ENCODE data around the gene IPPK.

IPPK gene

GRCh38 chr9:92615790-92616189 is 54.1 kb downstream of the IPPK start:
- H3K9me3 ChIP-seq (ENCODE audit: control insufficient read depth, insufficient read depth, low read length), result no peaks in the 10 kb centered on the region
- peaks cover 52% of the 10 kb centered on the region for H3K36me3 ChIP-seq (ENCODE audit: control insufficient read depth, low read length)
- no peaks in the 10 kb centered on the region for H3K4me1 ChIP-seq (ENCODE audit: control insufficient read depth, low read length)
- H3K9me2 ChIP-seq (replicated peaks; ENCODE audit: control insufficient read depth, low read length), result no peaks in the 10 kb centered on the region
- H4K20me1 ChIP-seq (ENCODE audit: control insufficient read depth, insufficient read depth, low read depth, low read length), result no peaks in the 10 kb centered on the region; the same call in 1 of the 2 replicates
- TF ChIP-seq CTCF (IDR thresholded peaks at IDR 0.05; ENCODE audit: low read depth, low read length, poor library complexity, severe bottlenecking), result no peak
- no peaks in the 10 kb centered on the region for H3K79me2 ChIP-seq (ENCODE audit: control insufficient read depth, low read length)
- H3K4me2 ChIP-seq (ENCODE audit: low read length), result no peak overlapping the region
- no peaks in the 10 kb centered on the region for H3F3A ChIP-seq (ENCODE audit: control insufficient read depth, insufficient read depth)
- H3K27ac ChIP-seq (ENCODE audit: low read depth, low read length), result no peak overlapping the region
- no peaks in the 10 kb centered on the region for H3K27me3 ChIP-seq (ENCODE audit: control insufficient read depth, low read length)
- H3K4me3 ChIP-seq (ENCODE audit: low read length), result no peak overlapping the region

- TF ChIP-seq CTCF (IDR thresholded peaks at IDR 0.05; ENCODE audit: low read depth, low read length, poor library complexity, severe bottlenecking), result no peak
- no peak for TF ChIP-seq EZH2phosphoT487 (IDR thresholded peaks at IDR 0.05; ENCODE audit: borderline replicate concordance, low read length)
- Histone ChIP-seq H4K20me1 (ENCODE audit: control insufficient read depth, insufficient read depth, low read depth, low read length) (no peaks in the 10 kb centered on the region; the same call in 1 of the 2 replicates), H3K79me2 (ENCODE audit: control insufficient read depth, low read length) (no peaks in the 10 kb centered on the region), H3K27ac (ENCODE audit: low read depth, low read length) (no peak overlapping the region), H3K9me3 (ENCODE audit: control insufficient read depth, insufficient read depth, low read length) (no peaks in the 10 kb centered on the region), H3K9me2 (replicated peaks; ENCODE audit: control insufficient read depth, low read length) (no peaks in the 10 kb centered on the region), H3K4me1 (ENCODE audit: control insufficient read depth, low read length) (no peaks in the 10 kb centered on the region), H3K4me3 (ENCODE audit: low read length) (no peak overlapping the region), H3F3A (ENCODE audit: control insufficient read depth, insufficient read depth) (no peaks in the 10 kb centered on the region), H3K27me3 (ENCODE audit: control insufficient read depth, low read length) (no peaks in the 10 kb centered on the region), H3K4me2 (ENCODE audit: low read length) (no peak overlapping the region), H3K36me3 (ENCODE audit: control insufficient read depth, low read length) (peaks cover 50% of the 10 kb centered on the region)
Measured at GRCh38 chr9:92614763-92615461, 55.0 kb downstream of the IPPK start.

- Histone ChIP-seq H3K9me2 (replicated peaks; ENCODE audit: control insufficient read depth, low read length) (no peaks in the 10 kb centered on the region), H3K4me1 (ENCODE audit: control insufficient read depth, low read length) (no peaks in the 10 kb centered on the region), H3K4me2 (ENCODE audit: low read length) (no peak overlapping the region), H3K27ac (ENCODE audit: low read depth, low read length) (no peak overlapping the region), H3K27me3 (ENCODE audit: control insufficient read depth, low read length) (no peaks in the 10 kb centered on the region), H3K36me3 (ENCODE audit: control insufficient read depth, low read length) (peaks cover 50% of the 10 kb centered on the region), H3K79me2 (ENCODE audit: control insufficient read depth, low read length) (no peaks in the 10 kb centered on the region), H3K9me3 (ENCODE audit: control insufficient read depth, insufficient read depth, low read length) (no peaks in the 10 kb centered on the region), H3K4me3 (ENCODE audit: low read length) (no peak overlapping the region), H4K20me1 (ENCODE audit: control insufficient read depth, insufficient read depth, low read depth, low read length) (no peaks in the 10 kb centered on the region), H3F3A (ENCODE audit: control insufficient read depth, insufficient read depth) (no peaks in the 10 kb centered on the region)
- TF ChIP-seq CTCF (IDR thresholded peaks at IDR 0.05; ENCODE audit: low read depth, low read length, poor library complexity, severe bottlenecking), result no peak
- no peak for TF ChIP-seq EZH2phosphoT487 (IDR thresholded peaks at IDR 0.05; ENCODE audit: borderline replicate concordance, low read length)
Measured at GRCh38 chr9:92614123-92614510, 55.8 kb downstream of the IPPK start.

All from DOHH2 (cell line).